Hematopoietic multipotent progenitor cell treated with erythropoietin and hydrocortisone succinate and interleukin-3 and kit ligand, for 6 days (in vitro differentiated cells): Measurements from ENCODE around the gene MCM3AP.
"Not testable (repeated sequence)": the region's sequence is repeated elsewhere in the genome, so short reads cannot be mapped to it uniquely, and the experiment has no call there.

ENCODE experiments used
- DNase-seq: peaks from one replicate; pipeline ENCODE4 v3.0.0-alpha.2; 2015

Gene MCM3AP

DNA sequence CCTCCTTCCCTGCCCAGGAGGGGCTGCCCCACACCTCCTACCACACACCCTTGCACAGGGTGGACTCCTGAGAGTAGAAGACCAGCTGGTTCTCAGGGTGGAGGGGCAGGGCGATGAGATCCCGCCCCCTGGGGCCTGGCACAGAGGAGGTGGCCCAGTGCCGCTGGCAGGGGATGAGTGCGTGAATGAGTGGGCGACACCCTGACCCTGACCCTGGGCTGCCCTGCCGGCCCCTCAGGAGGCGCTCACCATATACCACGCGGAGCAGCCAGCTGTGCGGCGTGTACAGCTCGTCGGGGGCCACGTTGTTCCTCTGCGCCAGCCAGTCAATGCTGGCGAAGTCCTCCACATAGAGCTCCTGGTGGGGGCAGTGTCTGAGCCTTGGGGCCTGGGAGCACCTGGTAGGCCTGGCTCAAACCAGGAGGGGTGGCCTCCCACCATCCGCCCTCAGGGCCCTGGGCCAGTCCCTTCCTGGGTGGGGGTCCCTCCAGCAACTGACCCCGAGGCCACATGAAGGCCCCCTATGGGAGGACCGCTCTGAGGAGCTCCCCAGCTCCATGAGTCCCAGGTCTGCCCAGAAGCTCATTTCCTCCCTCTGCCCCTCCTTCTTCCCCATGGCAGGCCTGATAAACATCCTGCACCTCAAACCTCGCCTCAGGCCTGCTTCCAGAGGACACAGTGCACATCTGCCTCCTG lies 69.8 kb downstream of the MCM3AP start:
- DNase-seq: no peak

DNA sequence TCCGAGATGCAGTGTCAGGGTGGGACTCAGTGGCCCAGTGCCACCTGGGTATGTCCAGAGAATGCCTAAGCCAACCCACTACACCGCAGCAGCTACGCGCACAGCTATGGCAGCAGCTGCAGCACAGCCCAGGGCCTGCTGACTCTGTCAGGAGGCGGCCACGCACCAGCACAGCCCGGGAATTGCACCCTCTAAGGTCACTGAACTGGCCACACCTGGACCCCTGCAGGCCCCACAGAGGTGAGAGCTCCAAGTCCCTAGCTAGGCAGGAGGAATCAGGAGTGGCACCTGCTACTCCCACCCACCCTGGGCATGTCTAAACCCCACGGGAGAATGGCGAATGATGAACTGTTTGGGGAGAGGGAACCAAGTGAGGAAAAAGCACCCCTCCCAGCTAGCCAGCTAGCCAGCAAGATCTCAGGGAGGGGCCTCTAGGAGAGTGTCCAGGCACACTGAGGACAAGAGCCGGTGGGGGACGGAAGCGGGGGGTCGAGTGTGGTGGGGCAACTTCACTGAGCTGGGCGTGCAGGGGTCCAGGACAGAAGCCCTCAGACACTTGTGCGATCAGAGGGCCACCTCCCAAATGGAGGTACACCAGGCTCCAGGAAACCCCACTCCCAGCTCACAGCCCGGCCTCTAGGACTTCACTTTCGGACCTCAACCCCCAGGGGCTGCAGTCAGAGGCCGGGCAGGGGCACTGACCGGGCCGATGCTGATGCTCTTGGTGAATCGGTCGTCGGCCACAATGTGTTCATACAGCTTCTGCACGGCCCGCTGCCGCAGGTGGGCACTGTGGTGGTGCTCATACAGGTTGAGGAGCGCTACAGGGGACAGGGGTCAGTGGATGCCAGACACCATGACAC lies 70.7 kb downstream of the MCM3AP start:
- DNase-seq: no peak

DNA sequence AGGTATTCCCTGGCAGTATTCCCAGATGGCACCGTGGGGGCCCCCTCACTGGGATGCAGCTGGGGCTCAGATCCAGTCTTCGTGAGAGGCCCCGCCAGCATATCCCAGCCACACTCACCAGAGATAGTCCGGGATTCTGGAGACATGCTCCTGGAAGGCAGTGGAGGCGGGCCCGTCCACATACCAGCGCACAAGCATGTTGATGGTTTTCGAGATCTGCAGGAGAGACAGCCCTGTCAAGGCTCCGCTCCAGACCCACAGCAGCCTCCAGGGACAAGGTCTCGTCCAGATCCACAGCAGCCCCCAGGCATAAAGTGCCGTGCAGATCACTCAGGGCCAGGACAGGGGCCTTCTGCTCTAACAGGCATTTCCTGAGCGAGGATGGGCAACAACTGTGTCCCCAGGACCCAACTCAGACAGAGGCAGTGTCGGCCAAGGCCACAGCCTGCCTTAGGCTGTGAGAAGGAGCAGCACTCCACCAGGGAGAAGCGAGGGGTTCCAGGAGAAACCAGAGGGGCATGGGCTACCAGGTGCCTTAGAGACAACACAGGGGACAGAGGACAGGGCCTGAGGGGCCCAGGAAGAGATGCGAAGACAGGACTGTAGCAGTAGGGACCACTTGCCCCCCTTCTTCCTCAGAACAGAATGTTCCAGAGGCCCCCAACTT lies 71.7 kb downstream of the MCM3AP start:
- DNase-seq: no peak

DNA sequence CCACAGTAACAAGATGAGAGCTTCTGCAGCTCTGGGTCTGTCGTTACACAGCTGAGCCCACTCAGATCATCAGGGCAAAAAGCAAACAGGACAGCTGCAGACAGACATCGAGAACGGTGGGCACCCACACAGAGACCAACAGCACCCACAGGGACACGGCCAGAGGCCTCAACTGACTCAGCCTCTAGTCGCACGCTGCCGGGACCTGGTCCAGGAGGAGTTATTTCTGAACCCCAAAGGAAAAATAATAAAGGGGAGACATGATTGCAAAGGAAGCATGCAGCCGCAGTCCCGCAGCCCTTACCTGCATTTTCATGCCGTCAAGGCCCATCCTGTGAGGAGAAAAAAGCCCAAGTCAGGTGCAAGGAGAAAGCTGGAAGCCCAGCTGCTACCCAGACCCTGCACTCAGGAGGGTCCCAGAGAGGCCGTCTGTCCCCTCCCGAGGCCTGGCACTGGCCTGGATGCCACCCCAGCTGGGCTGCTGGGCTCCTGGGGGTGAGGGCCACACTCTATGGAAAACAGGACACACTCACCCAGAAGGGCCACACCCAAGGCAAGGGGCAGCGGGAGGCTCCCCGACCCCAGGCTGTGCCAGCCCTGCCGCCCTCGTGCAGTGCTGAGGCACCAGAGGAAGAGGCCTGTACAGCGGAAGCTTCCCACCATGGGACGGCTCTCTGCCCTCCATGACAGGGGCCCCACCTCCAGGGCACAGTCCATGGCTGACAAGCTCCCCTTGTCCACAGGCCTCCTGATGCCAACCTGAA lies 72.5 kb downstream of the MCM3AP start:
- DNase-seq: no peak

DNA sequence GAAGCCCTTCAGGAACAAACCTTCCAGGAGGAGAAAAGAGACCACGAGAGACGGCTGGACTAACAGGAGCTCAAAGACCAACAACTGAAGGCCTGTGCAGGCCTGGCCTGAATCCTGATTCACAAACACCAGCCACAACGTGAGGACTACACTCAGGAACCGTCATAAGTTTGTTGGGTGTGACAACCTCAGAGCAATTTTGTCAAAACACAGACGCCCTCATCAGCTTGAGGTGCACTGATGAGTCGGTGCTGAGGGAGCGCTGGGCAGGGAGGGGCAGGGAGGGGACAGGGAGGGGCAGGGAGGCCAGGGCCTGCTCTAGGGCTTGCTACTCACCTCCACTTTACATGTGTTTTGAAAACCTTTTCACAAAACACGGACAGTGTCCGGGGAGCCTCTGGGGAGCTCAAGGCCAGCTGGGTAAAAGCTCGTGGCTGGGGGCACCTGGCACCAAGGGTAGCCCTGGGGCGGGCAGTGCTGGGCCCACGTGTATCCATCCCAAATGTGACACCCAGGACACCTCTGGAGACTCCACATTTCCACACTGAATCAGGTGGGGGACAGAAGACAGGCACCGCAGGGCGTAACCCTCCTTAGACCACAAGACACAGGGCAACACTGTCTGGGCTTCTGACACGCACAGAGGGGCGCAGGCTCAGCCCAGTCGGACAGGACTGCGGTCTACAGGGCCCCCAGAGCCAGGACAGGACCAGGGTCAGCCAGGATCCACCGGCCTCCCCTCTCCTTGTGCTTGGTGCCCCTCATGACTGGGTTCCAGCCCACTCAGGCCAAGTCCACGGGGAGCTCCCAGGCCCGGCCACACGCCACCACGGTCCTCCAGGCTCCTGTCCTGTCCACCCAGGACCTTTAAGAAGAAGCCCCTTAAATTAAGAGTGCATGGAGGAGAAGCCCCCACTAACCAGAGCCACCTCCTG lies 73.4 kb downstream of the MCM3AP start:
- no peak for DNase-seq

DNA sequence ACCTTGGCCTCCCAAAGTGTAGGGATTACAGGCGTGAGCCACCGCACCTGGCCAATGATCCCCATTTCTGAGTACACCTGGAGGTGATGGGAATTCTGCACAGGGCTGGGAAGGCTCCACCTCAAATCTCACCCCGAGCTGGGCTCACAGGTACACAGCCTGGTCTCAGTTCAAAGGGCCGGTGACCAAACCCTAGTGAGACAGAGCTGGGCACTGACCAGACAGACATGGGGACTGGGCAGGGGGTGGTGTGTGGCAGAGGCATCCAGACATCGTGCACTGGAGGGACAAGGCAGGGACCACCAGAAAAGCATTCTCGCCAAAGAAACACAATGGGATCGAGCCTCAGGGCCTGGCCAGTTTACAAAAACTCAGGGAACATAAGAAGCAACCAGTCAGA lies 74.0 kb downstream of the MCM3AP start:
- DNase-seq: no peak

DNA sequence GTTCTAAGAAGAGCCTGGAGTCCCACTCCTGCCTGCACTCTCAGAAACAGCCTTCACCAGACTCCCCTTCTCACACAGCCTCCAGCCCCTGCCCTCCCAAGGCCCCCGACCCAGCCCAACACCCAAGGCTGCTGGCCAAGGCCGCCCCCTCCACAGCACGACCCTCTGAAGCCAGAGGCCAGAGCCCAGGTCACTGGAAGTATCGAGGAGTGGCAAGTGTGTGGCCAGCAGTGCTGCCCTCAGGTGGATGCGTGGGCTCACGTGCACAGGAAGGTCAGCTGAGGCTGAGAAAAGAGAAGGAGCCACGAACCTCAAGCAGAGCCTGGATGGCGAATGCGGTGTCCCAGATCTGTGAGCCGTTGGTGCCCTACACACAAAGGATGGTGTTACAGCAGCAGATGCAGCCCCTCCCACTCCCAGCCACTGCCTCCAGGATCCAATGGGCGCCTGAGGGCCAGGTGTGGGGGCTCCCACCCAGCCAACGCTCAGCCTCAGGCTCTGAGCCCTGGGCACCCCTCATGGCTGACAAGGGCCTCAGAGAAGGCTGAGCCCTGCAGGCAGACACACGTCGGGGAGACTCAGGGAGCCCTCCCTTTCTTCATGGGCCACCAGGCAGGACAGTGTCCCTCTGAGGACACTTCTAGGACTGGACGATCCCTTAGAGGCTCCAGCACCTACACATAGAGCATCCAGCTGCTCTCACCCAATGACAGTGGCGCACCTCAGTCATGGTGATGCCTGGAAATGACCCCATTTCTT lies 74.9 kb downstream of the MCM3AP start:
- peak; percentile 24 for DNase-seq

DNA sequence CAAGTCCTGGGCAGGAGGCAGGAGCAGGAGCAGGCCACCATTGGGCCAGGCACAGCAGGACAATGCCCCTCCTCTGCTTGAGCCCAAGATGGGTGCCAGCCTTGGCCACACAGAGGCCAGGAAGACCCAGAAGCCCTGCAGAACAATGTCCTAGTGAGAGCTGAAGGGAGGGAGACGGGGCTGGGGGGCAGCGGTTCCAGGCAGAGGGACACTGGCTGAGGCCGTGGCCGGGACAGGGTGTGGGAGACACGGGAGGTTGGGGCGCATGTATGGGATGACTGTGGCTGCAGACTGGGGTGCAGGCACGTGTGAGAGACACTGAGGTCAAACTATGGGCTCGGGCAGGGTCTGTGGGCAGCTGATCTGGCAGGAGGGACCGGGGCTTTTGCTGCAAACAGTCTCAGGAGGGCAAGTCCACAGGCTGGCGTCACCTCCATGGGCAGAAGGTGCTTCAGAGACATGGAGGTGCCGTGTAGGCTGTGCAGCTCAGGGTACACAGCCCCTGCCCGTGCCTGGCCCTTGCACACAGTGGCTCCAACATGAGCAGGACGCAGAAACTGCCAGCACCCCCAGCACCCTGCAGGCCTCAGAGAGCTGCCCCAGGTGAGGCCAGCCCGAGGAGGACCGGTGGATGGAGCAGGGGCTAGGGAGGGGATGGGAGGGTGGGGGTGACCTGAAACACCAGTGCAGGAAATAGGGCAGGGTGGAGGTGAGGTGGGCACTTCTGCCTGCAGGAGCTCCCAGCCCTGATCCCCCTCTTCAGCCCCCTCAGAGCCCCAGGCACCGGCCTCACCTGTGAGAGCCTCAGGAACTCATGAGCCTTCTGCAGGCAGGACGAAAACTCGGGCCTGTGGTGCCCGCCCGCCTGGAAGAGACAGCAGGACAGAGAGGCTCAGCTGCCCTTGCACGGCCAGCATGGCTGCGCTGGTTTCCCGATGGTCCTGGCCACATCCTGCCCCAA lies 76.4 kb downstream of the MCM3AP start:
- no peak for DNase-seq

DNA sequence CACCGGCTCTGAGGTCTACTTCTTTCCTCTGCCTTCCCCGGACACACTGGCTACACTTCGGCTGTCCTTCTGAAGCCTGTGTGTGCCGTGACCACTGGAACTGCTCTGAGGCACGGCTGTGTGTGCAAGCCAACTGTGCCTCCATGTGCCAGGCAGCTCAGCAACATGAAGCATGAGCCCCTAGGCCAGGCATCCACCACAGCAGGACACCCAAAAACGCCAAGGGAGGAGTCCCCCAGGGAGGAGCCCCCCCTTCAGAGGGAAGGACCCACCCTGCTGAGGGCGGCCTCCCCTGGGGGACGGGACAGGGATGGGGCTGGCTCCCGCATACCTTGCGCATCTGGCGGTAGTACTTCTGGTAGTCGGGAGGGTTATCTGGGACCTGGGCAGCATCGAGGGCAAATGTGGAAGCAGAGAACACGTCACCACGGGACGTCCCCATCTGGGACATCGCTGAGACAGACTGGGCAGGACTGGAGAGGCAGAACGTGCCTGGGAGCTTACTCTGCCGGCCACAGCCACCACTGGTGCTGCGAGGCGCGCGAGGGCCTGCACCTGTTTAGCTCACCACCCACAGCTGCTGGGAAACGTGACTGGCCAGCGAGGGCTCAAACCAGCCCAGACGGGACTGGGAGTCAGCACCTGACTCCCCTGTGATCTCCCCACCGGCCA lies 77.4 kb downstream of the MCM3AP start:
- DNase-seq: no peak

DNA sequence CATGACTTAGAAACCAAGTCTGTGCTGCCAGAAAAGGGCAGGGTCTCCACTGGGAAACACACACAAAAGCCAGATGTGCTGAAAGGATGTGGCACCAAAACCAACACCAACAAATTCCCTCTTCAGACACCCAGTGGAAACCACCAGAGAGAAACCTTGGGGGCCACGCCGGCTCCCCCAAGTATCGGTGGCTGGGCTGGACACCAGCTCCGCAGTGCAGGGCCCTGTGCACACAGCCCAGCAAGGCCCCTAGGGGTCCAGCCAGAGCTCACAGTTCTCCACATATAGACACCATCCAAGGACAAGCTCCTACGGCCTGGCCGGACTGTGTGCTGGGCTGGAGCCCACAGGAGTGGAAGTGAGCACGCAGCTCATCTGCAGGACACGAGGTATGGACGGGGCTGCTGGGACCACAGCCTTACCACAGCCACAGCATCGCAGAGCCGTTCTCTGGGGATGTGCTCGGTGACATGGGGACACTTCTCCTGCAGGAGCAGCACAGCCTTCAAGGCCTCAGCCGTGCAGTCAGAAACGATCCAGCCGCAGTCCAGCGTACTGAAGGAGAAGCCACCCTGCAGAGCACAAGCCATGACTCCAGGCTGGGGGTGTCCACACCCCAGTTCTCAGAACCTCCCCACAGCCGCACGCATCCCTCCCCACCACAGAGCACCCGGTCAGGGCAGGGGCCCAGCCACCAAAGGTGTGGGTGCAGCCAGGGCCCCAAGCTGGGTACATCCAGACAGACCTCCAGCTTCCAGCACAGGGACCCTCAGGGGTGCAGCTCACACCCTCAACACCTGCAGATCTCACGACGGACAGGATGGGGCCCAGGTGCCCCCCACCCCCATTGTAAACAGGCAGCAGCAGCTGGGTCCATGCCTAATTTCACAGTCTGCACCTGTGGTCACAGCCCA lies 78.1 kb downstream of the MCM3AP start:
- DNase-seq: no peak

DNA sequence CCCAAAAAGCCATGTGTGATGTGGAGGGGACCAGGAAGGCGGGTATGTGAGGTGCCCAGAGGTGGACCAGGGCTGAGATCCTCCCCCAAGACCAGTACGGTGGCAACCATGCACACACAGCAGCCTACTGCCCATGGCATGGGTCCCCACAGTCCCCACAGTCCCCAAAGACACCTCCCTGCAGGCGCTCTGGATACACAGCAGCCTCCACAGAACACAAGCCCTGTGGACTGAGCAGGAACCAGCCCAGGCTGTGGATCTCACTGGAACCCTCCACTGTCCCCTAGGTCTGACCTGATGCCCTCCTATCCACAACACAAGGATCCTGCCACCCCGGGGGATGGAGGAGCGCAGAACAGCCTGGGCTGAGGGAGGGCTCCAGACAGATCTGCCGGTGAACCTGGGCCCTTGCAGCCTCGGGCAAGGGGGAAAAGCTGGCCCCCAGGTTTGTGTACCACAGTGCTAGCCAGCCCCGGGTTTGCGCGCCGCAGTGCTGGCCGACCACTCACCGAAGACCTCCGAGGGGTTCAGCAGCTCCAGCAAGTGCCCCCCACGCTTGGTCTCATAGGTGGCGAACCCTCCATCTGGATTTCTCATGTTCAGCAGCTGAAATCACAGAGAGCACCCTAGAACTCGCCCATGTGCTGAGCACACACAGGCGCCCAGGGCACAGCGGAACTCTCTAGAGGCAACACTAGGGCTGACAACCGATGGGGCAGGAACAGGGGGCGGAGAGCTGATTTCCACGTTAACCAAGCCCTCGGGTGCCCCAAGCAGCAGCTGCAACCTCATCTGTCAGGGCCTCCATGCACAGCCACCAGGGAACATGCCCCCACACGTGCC lies 79.0 kb downstream of the MCM3AP start:
- DNase-seq: no peak

DNA sequence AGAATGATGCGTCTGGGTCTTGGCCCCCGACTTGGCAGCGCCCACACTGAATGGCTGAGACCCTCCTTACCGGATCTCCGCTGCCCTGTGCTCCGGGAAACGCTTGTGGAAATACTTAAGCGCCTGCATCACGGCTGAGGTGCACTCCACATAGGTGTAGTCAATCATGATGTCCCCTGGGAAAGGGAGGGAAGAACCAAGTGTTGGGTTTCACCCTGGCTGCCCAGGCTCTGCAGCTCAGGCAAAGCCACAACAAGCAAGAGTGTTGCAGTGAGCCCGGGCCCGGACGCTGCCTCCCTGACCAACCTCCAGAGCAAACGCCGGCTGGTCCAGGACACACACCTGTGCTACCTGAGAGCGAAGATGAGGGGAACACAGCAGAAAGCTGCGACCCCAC lies 79.6 kb downstream of the MCM3AP start:
- DNase-seq: no peak

DNA sequence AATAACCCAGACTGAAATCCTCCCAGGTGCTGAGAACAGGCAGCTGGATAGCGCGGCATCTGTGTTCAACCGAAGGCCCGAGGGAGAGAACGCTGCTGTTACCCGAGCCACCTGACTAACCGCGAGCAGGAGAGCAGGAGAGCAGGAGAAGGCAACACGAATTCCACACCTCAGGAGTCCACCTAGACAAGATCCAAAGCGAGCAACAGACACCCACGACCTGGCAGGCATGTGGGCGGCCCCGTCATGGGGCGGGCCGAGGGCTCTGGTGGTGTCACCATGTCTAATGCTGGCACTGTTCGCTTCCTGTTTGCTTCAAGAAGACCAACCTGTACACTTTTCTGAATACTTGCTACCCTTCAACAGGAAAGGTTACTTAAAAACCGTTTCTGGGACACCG lies 80.2 kb downstream of the MCM3AP start:
- no peak for DNase-seq

DNA sequence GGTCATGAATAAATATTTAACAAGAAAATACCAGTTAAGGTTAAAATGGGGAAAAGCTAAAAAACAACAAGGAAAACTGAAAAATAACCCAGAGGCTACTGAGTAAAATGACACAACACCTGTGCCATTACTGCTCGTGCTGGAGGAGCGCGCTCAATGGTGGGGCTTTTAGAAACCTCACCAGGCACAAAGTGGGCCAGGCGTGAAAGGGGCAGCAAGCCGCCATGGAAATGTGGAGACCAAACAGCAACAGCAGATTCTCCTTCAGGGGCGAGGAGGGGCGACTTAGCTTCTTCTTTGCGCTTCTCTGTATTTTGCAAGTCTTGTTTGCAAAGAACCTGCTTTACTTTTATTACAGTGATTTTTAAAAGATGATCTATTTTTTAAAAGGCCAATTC lies 82.2 kb downstream of the MCM3AP start:
- DNase-seq: no peak

DNA sequence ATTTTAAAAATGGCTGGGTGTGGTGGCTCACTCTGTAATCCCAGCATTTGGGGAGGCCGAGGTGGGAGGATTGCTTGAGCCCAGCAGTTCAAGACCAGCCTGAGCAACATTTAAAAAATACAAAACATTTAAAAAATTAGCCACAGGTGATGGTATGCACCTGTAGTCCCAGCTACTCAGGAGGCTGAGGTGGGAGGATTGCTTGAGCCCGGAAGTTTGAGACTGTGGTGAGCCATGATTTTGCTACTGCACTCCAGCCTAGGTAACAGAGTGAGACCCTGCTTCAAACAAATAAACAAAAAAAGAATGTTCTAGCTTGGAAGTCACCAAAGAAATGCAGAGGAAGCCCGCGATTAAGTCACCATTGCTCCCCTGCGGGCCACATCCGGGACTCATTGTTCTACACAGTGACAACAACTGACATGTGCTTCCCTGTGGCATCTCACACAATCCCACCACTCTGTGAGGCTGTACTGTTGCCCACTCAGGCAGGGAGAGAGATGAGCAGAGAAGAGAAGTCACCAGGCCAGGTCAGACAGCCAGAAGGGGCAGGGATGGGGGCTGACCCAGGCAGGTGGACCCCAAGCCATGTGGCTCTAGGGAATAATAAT lies 82.7 kb downstream of the MCM3AP start:
- DNase-seq: no peak

DNA sequence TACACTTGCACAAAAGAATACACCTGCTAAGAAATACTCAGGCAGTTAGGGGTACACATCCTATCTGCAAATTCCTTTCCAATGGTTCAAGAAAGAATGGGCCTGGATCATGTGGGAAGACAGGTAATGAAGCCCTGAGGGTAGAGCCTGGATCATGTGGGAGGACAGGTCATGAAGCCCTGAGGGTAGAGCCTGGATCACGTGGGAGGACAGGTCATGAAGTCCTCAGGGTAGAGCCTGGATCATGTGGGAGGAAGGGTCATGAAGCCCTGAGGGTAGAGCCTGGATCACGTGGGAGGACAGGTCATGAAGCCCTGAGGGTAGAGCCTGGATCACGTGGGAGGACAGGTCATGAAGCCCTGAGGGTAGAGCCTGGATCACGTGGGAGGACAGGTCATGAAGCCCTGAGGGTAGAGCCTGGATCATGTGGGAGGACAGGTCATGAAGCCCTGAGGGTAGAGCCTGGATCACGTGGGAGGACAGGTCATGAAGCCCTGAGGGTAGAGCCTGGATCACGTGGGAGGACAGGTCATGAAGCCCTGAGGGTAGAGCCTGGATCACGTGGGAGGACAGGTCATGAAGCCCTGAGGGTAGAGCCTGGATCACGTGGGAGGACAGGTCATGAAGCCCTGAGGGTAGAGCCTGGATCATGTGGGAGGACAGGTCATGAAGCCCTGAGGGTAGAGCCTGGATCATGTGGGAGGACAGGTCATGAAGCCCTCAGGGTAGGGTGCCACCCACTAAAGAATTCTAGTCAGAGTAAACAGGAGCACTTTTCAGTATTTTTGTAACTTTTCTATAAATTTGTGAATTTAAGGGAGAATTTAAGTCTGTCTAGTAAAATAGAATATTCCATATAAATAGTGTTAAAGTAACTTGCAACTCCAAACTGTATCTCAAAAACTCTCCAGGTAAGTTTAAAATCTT lies 84.3 kb downstream of the MCM3AP start:
- DNase-seq: not testable (repeated sequence)
